K562 (cell line): ENCODE results near the gene FGR. TPM values are rescaled to one million over a fixed set of nuclear protein-coding genes. Genes with fewer than 3 reads are reported as not detected.

ENCODE experiments used
- CBX8 ChIP-seq: fragments of 200-600 bp; sonication (generic); IDR thresholded peaks from 2 replicates; pipeline ENCODE4 v1.6.1; 2012; ENCODE audit warnings: borderline replicate concordance, mixed run types, low read depth, mild to moderate bottlenecking, moderate library complexity, mixed read lengths, low read length, control low read depth, inconsistent platforms; ENCODE audit not compliant: poor library complexity, severe bottlenecking; ENCODE audit errors: extremely low read depth
- EGR1 ChIP-seq: fragments of 450-650 bp; conservative IDR thresholded peaks from 2 replicates; pipeline ENCODE4 v1.6.1; 2017; ENCODE audit warnings: mild to moderate bottlenecking
- EP300 ChIP-seq: IDR thresholded peaks from 2 replicates; pipeline ENCODE4 v1.6.1; 2012; ENCODE audit warnings: low read length, improper control_type of control experiment
- SMC3 ChIP-seq: conservative IDR thresholded peaks from 2 replicates; pipeline ENCODE4 v1.6.1; 2011; ENCODE audit warnings: low read depth, low read length, improper control_type of control experiment; ENCODE audit not compliant: insufficient read depth
- ZFP36 ChIP-seq: fragments of 150-350 bp; IDR thresholded peaks from 2 replicates; pipeline ENCODE4 v1.6.1; 2018; ENCODE audit warnings: low read length, low read depth; ENCODE audit not compliant: partially characterized antibody
- polyA plus RNA-seq, 8 experiments: library from polyadenylated mRNA; depleted of rRNA in 4 of 8; stranded (reverse) in 5 of 8; unstranded in 3 of 8; fragments of >200 nt; fragmentation: Nextera tagmentation in 2 of 8; fragmentation: Illumina TruSeq in 1 of 8; extraction: Ambion mirVana in 2 of 8; extraction: Trizol in 1 of 8; gene quantifications; 2 replicates each; pipeline versions ENCODE4 v1.2.1 to v1.2.3, GENCODE V29; 2011 to 2014; ENCODE audit warnings: inconsistent platforms in 1 of 8, missing spikeins in 1 of 8
- total RNA-seq, 7 experiments: library from RNA; depleted of rRNA in 6 of 7; stranded (reverse); fragments of >200 nt in 6 of 7; fragmentation: Illumina TruSeq in 2 of 7; extraction: Trizol in 2 of 7; gene quantifications; 2 replicates each; pipeline versions ENCODE4 v1.2.1 to v1.2.3, GENCODE V29; 2011 to 2021; ENCODE audit warnings: low replicate concordance in 1 of 7
- TF ChIP-seq, protein P1 (sequence below), 2 experiments: fragments of 450-650 bp; formaldehyde crosslinking in 1 of 2; IDR thresholded peaks; 2 replicates each; pipeline versions ENCODE4 v1.4.0 to v1.6.1; 2014 to 2020; ENCODE audit warnings: mild to moderate bottlenecking in 2 of 2, borderline replicate concordance in 1 of 2, low read depth in 1 of 2
- TF ChIP-seq, protein P2 (sequence below): sonication (generic); formaldehyde crosslinking; IDR thresholded peaks from 2 replicates; pipeline ENCODE4 v1.5.0; 2020; ENCODE audit warnings: missing genetic modification reagents
- TF ChIP-seq, protein P3 (sequence below): fragments of 450-650 bp; formaldehyde crosslinking; IDR thresholded peaks from 2 replicates; pipeline ENCODE4 v1.4.0; 2020; ENCODE audit warnings: mild to moderate bottlenecking, moderate library complexity
- TF ChIP-seq, protein P4 (sequence below): fragments of 450-650 bp; formaldehyde crosslinking; IDR thresholded peaks from 2 replicates; pipeline ENCODE4 v1.4.0; 2020; ENCODE audit warnings: mild to moderate bottlenecking, moderate library complexity
- TF ChIP-seq, protein P5 (sequence below): fragments of 450-650 bp; IDR thresholded peaks from 2 replicates; pipeline ENCODE4 v1.6.1; 2016; ENCODE audit warnings: borderline replicate concordance

FGR gene
- total and polyA plus RNA-seq, 9 of the 15 experiments (the other 6 are each of a cell fraction or from before 2014, with no cell fraction given) = 0.04 to 0.11 TPM; not detected in 7

DNA sequence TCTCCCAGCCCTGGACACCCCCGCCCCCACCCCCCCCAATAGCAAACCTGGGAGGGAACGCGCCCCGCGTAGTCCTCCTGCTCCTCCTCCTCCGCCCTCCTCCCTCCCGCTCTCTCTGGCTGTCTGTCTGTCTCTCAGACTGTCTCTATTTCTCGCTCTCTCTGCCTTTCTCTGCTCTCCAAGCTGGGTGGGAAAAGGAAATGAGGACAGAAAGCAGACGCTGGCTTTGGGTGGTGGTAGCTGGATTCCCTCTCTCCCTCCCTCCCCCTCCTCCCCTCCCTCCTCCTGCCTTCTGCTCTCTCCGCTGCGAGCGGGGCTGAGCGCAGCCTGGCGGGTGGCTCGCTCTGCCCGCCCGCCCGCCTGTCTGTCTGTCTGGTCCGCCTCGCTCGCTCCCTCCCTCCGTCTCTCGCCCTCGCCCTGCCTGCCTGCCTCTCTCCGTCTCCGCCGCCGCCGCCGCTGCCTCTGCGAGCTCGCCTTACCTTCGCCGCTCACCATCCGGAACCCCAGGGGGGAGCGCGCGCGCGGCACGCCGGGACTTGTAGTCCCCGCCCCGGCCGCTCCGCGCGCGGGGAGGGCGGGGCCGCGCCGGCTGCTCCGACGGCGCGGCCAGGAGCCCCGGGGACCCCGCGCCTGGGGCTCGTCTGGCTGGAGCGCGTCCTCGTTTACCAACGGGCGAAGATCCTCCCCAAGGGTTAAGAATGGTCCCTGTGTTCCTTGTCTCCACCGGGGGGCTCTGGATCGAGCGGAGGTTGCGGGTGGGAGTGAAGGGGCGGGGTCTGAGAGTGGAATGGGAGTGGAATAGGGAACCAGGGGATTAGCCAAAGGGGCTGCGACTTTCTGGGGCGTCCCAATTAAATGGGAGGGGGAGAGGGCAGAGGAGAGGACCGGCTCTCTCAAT, 31.1 kb downstream of the FGR start, which contains the start of gene AHDC1 (continued):
- TF ChIP-seq, protein P1, sequence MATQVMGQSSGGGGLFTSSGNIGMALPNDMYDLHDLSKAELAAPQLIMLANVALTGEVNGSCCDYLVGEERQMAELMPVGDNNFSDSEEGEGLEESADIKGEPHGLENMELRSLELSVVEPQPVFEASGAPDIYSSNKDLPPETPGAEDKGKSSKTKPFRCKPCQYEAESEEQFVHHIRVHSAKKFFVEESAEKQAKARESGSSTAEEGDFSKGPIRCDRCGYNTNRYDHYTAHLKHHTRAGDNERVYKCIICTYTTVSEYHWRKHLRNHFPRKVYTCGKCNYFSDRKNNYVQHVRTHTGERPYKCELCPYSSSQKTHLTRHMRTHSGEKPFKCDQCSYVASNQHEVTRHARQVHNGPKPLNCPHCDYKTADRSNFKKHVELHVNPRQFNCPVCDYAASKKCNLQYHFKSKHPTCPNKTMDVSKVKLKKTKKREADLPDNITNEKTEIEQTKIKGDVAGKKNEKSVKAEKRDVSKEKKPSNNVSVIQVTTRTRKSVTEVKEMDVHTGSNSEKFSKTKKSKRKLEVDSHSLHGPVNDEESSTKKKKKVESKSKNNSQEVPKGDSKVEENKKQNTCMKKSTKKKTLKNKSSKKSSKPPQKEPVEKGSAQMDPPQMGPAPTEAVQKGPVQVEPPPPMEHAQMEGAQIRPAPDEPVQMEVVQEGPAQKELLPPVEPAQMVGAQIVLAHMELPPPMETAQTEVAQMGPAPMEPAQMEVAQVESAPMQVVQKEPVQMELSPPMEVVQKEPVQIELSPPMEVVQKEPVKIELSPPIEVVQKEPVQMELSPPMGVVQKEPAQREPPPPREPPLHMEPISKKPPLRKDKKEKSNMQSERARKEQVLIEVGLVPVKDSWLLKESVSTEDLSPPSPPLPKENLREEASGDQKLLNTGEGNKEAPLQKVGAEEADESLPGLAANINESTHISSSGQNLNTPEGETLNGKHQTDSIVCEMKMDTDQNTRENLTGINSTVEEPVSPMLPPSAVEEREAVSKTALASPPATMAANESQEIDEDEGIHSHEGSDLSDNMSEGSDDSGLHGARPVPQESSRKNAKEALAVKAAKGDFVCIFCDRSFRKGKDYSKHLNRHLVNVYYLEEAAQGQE (IDR thresholded peaks at IDR 0.05; ENCODE audit: borderline replicate concordance) = peak; percentile 22; the same call in 1 of the 2 replicates
- TF ChIP-seq, protein P1 (CRISPR knock-in tag; IDR thresholded peaks at IDR 0.05; ENCODE audit: low read depth) = 0 out of 2 replicates have a peak, but pooled peaks have one; percentile 58
- TF ChIP-seq, protein P2, sequence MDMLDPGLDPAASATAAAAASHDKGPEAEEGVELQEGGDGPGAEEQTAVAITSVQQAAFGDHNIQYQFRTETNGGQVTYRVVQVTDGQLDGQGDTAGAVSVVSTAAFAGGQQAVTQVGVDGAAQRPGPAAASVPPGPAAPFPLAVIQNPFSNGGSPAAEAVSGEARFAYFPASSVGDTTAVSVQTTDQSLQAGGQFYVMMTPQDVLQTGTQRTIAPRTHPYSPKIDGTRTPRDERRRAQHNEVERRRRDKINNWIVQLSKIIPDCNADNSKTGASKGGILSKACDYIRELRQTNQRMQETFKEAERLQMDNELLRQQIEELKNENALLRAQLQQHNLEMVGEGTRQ (CRISPR knock-in tag) = no peak
- TF ChIP-seq, protein P3, sequence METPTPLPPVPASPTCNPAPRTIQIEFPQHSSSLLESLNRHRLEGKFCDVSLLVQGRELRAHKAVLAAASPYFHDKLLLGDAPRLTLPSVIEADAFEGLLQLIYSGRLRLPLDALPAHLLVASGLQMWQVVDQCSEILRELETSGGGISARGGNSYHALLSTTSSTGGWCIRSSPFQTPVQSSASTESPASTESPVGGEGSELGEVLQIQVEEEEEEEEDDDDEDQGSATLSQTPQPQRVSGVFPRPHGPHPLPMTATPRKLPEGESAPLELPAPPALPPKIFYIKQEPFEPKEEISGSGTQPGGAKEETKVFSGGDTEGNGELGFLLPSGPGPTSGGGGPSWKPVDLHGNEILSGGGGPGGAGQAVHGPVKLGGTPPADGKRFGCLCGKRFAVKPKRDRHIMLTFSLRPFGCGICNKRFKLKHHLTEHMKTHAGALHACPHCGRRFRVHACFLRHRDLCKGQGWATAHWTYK (CRISPR knock-in tag) = 0 out of 2 replicates have a peak, but pooled peaks have one; percentile 62
- TF ChIP-seq EP300 (no peak), EGR1 (peak; percentile 17; the same call in 1 of the 2 replicates), CBX8 (no peak), ZFP36 (peak; percentile 9), SMC3 (0 out of 2 replicates have a peak, but pooled peaks have one; percentile 2)
- TF ChIP-seq, protein P4, sequence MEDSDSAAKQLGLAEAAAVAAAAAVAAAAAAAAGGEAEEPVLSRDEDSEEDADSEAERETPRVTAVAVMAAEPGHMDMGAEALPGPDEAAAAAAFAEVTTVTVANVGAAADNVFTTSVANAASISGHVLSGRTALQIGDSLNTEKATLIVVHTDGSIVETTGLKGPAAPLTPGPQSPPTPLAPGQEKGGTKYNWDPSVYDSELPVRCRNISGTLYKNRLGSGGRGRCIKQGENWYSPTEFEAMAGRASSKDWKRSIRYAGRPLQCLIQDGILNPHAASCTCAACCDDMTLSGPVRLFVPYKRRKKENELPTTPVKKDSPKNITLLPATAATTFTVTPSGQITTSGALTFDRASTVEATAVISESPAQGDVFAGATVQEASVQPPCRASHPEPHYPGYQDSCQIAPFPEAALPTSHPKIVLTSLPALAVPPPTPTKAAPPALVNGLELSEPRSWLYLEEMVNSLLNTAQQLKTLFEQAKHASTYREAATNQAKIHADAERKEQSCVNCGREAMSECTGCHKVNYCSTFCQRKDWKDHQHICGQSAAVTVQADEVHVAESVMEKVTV (CRISPR knock-in tag) = no peak; the same call in 1 of the 2 replicates
- TF ChIP-seq, protein P5, sequence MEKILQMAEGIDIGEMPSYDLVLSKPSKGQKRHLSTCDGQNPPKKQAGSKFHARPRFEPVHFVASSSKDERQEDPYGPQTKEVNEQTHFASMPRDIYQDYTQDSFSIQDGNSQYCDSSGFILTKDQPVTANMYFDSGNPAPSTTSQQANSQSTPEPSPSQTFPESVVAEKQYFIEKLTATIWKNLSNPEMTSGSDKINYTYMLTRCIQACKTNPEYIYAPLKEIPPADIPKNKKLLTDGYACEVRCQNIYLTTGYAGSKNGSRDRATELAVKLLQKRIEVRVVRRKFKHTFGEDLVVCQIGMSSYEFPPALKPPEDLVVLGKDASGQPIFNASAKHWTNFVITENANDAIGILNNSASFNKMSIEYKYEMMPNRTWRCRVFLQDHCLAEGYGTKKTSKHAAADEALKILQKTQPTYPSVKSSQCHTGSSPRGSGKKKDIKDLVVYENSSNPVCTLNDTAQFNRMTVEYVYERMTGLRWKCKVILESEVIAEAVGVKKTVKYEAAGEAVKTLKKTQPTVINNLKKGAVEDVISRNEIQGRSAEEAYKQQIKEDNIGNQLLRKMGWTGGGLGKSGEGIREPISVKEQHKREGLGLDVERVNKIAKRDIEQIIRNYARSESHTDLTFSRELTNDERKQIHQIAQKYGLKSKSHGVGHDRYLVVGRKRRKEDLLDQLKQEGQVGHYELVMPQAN = peak; percentile 85
